ENCODE data around the gene NR4A1.

DNA sequence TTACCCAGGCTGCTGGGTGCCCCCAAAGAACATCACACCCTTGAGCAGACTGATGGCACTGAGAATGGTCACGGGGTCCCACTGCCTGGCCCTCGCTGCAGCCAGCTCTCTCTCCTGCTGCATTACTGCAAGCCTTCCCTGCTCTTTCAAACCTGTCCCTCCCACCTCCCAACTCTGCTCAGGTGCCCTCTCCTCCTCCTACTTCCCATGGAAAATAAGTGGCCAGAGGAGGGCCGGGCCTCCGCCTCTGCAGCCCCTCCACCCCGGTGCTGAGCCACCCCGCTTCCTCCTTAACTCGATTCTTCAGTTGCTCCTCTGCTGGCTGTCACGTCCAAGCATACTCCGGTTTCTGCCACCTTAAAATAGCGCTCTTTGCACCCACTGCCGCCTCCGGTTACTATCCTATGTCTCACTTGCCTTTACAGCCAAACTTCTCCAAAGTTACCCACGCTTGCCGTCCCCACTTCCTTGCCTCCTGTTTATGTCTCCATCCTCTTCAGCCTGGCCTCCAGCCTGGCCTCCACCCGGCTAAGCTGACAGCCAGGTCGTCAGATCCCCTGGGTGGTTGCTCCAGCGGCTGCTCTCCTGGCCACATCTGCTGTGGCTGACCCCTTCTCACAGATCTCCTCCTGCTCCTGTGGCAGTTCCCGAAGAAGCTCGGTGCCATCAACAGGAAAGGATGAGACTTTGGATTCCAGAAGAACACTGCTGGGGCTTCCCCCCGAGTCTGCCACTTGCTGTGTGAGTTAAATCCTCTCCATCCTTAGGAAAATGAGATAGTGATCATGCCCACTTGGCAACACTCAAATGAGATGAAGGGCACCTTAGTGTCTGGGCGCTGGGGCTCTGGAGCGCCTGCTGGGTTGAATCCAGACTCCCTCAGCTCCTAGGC lies 35.9 kb downstream of the NR4A1 start:
- TF ChIP-seq, protein P1, sequence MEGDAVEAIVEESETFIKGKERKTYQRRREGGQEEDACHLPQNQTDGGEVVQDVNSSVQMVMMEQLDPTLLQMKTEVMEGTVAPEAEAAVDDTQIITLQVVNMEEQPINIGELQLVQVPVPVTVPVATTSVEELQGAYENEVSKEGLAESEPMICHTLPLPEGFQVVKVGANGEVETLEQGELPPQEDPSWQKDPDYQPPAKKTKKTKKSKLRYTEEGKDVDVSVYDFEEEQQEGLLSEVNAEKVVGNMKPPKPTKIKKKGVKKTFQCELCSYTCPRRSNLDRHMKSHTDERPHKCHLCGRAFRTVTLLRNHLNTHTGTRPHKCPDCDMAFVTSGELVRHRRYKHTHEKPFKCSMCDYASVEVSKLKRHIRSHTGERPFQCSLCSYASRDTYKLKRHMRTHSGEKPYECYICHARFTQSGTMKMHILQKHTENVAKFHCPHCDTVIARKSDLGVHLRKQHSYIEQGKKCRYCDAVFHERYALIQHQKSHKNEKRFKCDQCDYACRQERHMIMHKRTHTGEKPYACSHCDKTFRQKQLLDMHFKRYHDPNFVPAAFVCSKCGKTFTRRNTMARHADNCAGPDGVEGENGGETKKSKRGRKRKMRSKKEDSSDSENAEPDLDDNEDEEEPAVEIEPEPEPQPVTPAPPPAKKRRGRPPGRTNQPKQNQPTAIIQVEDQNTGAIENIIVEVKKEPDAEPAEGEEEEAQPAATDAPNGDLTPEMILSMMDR (conservative IDR thresholded peaks at IDR 0.05; ENCODE audit: low read length), result no peak
- no peak for TF ChIP-seq EZH2phosphoT487 (IDR thresholded peaks at IDR 0.05; ENCODE audit: borderline replicate concordance)
